Prostate gland (tissue), 2 donors: Measurements from ENCODE around the gene DCLK2. TPM values are rescaled to one million over a fixed set of nuclear protein-coding genes. Genes with fewer than 3 reads are reported as not detected.

Experiments
- DNase-seq: peaks from one replicate; pipeline ENCODE4 v3.0.0-alpha.2; 2019; ENCODE audit warnings: low spot score
- H3K27ac ChIP-seq, 2 donors: fragments of 200-600 bp; sonication (generic); 2 replicates each; pipeline ENCODE4 v1.5.1; 2017 to 2019
- H3K27me3 ChIP-seq: fragments of 200-600 bp; sonication (generic); replicated peaks from 2 replicates; pipeline ENCODE4 v1.5.1; 2019; ENCODE audit not compliant: insufficient read depth
- H3K36me3 ChIP-seq, 2 donors: fragments of 200-600 bp; sonication (generic); 1 replicate in 1 of 2; 2 replicates in 1 of 2; pipeline versions ENCODE4 v1.5.1 to v1.8.1; 2017 to 2019
- H3K4me1 ChIP-seq: fragments of 200-600 bp; sonication (generic); replicated peaks from 2 replicates; pipeline ENCODE4 v1.5.1; 2019
- H3K4me3 ChIP-seq, 2 donors: fragments of 200-600 bp; sonication (generic); 2 replicates each; pipeline ENCODE4 v1.5.1; 2017 to 2019
- H3K9me3 ChIP-seq: fragments of 200-600 bp; sonication (generic); 2 replicates; pipeline ENCODE4 v1.5.1; 2017
- CTCF ChIP-seq, 4 experiments: fragments of 200-600 bp in 2 of 4; fragments of 450-650 bp in 2 of 4; sonication (generic) in 2 of 4; IDR thresholded peaks; 1 replicate in 3 of 4; 2 replicates in 1 of 4; pipeline ENCODE4 v1.5.1; 2016 to 2019; ENCODE audit warnings: antibody characterized with exemption in 4 of 4, mild to moderate bottlenecking in 2 of 4, moderate library complexity in 2 of 4
- POLR2A ChIP-seq: fragments of 450-650 bp; IDR thresholded peaks from one replicate; pipeline ENCODE4 v1.6.1; 2016; ENCODE audit warnings: antibody characterized with exemption, mild to moderate bottlenecking
- POLR2AphosphoS5 ChIP-seq: sonication (generic); formaldehyde crosslinking; IDR thresholded peaks from one replicate; pipeline ENCODE4 v1.6.1; 2017; ENCODE audit warnings: antibody characterized with exemption
- WGBS: methylation state at CpG from one replicate; pipeline ENCODE4 v1.1.5; 2018; 5-methylcytosine and 5-hydroxymethylcytosine counted together
- intact Hi-C: fragments of 100-400 bp; cut with DNase I; formaldehyde crosslinking; loops from one replicate; pipeline ENCODE4 v1.14.2; 2022
- total RNA-seq, 2 donors: library from RNA; depleted of rRNA; stranded (reverse); fragments of >200 nt; gene quantifications; one replicate each; pipeline ENCODE4 v1.1.0, GENCODE V29; 2016

The DCLK2 gene
- total RNA-seq, 2 donors from 2014 or later, result 3.3 to 18.6 TPM

GRCh38 chr4:150056569-150056968 is 21.7 kb upstream of the DCLK2 start:
- TF ChIP-seq CTCF (IDR thresholded peaks at IDR 0.05) (no peak), POLR2A (no peak), POLR2AphosphoS5 (no peak)
- no peak overlapping the region for H3K4me3 ChIP-seq
- intact Hi-C loops, result no loop called here
- H3K27me3 ChIP-seq, result no peaks in the 10 kb centered on the region
- no peak for DNase-seq
- H3K9me3 ChIP-seq, result no peaks in the 10 kb centered on the region
- H3K4me1 ChIP-seq, result no peaks in the 10 kb centered on the region
- no peaks in the 10 kb centered on the region for H3K36me3 ChIP-seq
- H3K27ac ChIP-seq, result no peak overlapping the region

- DNase-seq, result no peak
- H3K4me1 ChIP-seq, result no peaks in the 10 kb centered on the region
- H3K27me3 ChIP-seq, result no peaks in the 10 kb centered on the region
- TF ChIP-seq POLR2AphosphoS5, result no peak
- no peak for TF ChIP-seq CTCF (IDR thresholded peaks at IDR 0.05)
- no peak for TF ChIP-seq POLR2A
- H3K9me3 ChIP-seq, result no peaks in the 10 kb centered on the region
- intact Hi-C loops, result no loop called here
- no peaks in the 10 kb centered on the region for H3K36me3 ChIP-seq
- no peak overlapping the region for H3K27ac ChIP-seq
- 33% methylated on average over 1 of the region's 1 CpG for WGBS
- H3K4me3 ChIP-seq, result no peak overlapping the region
Measured at GRCh38 chr4:150061086-150061776, 17.0 kb upstream of the DCLK2 start.

GRCh38 chr4:150063128-150063527 is 15.1 kb upstream of the DCLK2 start:
- no peak for DNase-seq
- intact Hi-C loops, result no loop called here
- Histone ChIP-seq H3K36me3 (no peaks in the 10 kb centered on the region), H3K27me3 (no peaks in the 10 kb centered on the region), H3K9me3 (no peaks in the 10 kb centered on the region), H3K27ac (no peak overlapping the region), H3K4me1 (no peaks in the 10 kb centered on the region), H3K4me3 (no peak overlapping the region)
- TF ChIP-seq CTCF (IDR thresholded peaks at IDR 0.05), result no peak
- TF ChIP-seq POLR2A, result no peak
- no peak for TF ChIP-seq POLR2AphosphoS5

GRCh38 chr4:150065740-150066139 is 12.5 kb upstream of the DCLK2 start:
- intact Hi-C loops, result no loop called here
- Histone ChIP-seq H3K27ac (no peak overlapping the region), H3K36me3 (no peaks in the 10 kb centered on the region), H3K4me1 (no peaks in the 10 kb centered on the region), H3K4me3 (no peak overlapping the region), H3K9me3 (no peaks in the 10 kb centered on the region), H3K27me3 (no peaks in the 10 kb centered on the region)
- DNase-seq, result no peak
- 88% methylated on average over 6 of the region's 6 CpGs for WGBS
- TF ChIP-seq POLR2A (no peak), POLR2AphosphoS5 (no peak), CTCF (IDR thresholded peaks at IDR 0.05) (no peak)

GRCh38 chr4:150067859-150068258 is 10.4 kb upstream of the DCLK2 start:
- Histone ChIP-seq H3K36me3 (no peaks in the 10 kb centered on the region), H3K27me3 (no peaks in the 10 kb centered on the region), H3K4me3 (no peak overlapping the region), H3K9me3 (no peaks in the 10 kb centered on the region), H3K4me1 (no peaks in the 10 kb centered on the region), H3K27ac (no peak overlapping the region)
- DNase-seq, result no peak
- WGBS, result 73% methylated on average over 3 of the region's 3 CpGs
- intact Hi-C loops, result no loop called here
- TF ChIP-seq CTCF (IDR thresholded peaks at IDR 0.05) (no peak), POLR2AphosphoS5 (no peak), POLR2A (no peak)
